Hematopoietic multipotent progenitor cell treated with erythropoietin and hydrocortisone succinate and interleukin-3 and kit ligand, for 4 days (in vitro differentiated cells): Measurements from ENCODE around the gene GZF1.

Source experiments
- DNase-seq: peaks from one replicate; pipeline ENCODE4 v3.0.0-alpha.2; 2015

The GZF1 gene

DNA sequence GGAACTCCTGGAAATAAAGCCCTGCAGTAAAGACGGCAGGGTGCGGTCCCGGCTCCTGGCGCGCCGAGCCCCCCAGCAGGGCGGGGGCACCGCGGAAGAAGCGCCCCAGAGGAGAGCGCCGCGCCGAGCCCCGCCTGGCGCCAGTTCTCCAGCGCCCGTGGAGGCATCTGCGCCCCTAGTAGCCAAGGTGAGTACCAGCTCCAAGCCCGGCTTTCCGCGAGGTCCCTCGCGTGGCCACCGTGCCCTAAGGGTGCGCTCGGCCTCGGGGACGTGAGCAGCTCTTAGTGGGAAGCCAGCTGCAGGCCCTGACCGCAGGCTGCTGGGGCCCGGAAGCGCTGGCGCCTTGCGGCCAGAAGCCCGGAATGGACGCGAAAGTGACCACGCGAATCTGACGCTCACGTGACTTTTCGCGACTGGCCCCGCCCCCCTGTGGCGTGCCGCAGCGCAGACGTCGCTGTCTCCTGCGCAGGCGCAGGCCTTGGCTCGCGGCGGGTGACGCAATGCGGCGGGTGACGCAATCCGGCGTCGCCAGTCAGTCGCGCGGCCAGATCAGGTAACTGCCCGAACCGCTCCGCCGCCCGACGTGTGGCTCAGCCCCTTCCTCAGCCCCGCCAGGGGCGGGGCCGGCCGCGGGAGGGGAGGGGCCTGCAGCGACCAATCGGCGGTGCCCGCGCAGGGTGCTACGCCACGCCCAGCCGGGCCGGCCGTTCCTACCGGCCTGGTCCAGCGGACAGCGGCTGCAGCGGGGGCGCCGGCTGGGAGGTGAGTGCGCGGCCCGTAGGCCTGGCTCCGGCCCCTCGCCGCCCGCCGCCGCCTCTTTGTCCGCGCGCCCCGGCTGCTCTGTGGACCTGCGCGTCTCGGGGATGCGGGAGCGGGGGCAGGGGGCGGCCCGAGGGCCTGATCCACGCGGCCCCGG lies at the start of gene GZF1:
GZF1 (plus strand) TSS at position 707 of the 916 bp plus-strand sequence. CDS start 2,202 bp downstream, outside the sequence.
- DNase-seq, result peak; percentile 99

DNA sequence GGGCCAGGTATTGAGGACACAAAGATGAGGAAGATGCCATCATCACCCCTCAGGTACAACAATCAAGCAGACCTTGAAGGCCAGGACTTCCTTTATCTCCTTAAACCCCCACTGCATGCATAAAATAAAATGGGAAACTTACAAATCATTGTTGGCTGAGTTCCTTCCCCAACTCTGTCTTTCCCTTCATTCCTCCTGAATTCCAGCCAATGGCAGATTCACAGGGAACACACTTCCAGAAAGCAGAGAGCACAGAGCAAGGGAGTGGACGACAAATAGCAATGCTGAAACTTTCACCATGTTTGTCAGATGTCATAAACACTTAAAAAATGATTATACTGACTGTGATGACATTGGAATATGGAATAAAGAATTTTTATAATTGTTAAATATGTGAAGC lies 48.7 kb upstream of the GZF1 start:
- no peak for DNase-seq

DNA sequence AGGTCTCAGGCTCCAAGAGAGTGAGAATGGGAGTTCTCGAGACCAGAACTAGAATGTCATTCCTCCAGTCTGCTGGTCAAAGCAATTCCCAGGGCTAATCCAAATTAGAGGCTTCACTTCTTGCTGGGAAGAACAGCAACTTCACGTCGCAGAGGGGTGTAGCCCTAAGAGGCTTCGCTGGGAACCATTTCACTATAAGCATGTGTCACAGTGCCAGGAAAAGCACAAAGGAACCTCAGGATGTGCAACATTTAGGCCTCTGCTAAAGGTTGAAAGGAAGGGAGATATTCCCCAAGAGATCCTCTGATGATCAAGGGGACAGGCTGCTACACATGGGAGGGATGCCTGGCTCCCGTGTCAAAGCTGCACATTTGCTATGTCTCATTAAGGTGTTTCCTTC lies 47.3 kb upstream of the GZF1 start:
- DNase-seq, result no peak

DNA sequence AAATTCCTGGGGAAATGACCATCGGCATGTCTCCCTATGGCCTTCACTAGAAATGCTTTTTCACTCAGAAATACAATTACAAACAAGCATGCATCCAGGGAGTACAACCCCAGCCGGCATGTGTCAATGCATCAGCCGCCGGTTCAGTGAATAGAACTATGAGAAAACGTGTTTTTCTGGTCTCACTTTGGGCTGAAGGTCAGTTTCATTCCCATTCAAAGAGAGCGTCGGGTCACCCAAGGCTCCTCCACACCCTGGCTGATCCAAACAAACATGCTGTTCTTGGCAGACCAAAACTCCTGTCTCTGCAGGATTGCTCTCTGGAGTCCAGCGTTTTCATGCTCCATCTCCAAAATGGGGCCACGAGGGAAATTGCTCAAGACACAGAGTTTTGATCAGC lies 46.9 kb upstream of the GZF1 start:
- no peak for DNase-seq

DNA sequence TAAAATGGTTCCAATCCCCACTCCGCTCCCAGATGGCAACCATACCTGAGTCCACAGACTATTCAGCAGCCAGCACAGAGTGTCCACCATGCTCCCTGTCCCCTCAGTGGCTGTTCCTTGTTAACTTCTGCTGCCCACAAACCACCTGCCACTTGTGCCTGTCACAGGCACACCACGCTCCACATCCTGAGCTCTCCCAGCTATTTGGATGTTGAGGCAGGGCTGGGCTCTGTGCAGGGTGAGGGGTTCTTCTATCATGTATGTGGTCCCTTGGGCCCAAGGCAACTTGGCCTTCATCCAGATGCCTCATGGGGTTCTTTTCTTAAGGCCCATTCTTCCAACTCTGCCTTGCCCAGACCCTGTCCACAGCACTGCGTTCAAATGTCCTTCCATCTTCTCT lies 45.4 kb upstream of the GZF1 start:
- DNase-seq, result no peak

DNA sequence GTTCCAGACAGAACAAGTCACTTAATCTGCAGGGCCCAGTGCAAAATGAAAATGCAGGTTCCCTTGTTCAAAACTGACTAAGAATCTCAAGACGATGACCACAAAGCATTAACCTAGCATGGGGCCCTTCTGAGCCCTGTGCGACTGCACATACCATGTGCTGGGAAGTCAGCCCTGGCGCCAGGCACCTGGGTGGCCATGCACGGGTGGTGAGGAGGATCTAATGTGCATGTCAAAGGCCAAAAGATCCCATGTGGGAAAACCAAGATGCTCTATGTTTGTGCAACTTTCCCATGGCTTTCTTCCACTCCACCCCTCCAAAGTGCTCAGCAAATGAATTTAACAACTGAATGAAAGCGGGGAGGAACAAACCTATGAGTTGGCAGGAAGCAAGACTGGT lies 44.9 kb upstream of the GZF1 start:
- DNase-seq, result no peak

DNA sequence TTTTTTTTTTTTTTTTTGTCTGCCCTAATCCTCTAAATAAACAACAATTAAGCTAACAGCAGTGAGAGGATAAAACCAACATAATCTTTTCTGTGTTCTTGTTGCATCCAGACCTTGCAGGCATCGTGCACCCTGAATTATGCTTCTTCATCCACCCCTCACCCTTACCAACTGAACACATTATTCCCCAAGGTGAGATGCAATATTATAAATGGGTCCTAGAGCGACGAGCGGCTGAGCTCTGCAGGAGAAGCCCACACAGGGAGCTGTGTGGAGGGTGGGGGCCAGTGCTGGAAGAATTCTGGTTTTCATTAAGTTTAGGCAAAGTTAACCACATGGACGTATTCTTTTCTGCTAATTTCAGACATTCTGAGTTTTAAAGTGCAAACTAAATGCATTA lies 43.6 kb upstream of the GZF1 start:
- no peak for DNase-seq

DNA sequence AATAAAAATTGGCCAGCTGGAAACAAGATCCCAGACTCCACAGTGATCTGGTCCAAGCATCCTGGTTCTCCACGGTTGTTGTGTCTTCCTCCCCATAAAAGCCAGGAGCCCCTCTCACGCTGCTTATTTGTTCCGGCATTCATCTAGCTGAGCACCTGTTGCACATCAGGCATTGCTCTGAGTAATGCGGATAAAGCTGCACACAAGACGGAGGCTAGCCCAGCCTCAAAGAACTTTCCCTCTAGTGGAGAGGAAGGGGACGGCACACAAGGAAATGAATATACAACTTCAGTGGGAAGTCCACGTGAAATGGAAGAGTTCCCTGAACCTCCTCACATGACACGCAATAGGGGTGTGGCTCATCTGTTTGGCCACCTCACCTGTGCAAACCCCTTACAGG lies 41.7 kb upstream of the GZF1 start:
- peak; percentile 37 for DNase-seq

DNA sequence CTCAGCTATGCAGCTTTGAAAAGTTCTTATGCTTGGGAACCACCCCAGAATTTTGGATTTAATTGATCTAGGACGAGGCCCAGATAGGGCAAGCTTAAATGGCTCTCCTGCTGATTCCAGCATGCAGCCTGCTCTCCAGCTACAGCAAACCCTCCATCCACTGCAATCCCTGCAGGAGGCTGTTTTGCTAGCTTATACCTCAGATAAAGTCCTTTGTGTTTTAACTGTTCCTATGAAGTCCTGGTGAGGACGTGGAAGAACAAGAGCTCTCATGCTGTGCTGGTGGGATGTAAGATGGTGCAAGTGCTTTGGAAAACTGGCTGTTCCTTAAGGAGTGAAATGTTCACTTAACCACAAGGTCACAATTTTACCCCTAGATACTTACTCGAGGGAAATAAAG lies 36.9 kb upstream of the GZF1 start:
- no peak for DNase-seq

DNA sequence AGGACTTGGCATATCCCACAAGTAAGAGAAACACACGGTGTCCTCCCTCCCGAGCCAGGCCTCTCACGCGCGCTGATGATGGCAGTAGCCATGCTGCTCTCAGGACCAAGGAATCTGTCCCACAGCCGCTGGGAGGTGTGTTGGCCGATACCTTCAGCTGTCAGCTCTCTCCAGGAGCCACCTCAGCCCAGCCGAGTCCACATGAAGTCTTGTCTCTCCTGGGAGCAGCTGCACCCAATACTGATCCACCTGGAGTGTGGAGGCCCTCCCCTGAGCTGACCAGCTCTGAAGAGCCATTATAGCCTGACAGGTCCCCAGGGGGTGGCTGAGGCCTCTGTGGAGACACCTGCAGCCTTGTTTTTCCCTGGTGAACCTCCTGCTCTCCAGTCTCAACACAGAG lies 35.2 kb upstream of the GZF1 start:
- no peak for DNase-seq

DNA sequence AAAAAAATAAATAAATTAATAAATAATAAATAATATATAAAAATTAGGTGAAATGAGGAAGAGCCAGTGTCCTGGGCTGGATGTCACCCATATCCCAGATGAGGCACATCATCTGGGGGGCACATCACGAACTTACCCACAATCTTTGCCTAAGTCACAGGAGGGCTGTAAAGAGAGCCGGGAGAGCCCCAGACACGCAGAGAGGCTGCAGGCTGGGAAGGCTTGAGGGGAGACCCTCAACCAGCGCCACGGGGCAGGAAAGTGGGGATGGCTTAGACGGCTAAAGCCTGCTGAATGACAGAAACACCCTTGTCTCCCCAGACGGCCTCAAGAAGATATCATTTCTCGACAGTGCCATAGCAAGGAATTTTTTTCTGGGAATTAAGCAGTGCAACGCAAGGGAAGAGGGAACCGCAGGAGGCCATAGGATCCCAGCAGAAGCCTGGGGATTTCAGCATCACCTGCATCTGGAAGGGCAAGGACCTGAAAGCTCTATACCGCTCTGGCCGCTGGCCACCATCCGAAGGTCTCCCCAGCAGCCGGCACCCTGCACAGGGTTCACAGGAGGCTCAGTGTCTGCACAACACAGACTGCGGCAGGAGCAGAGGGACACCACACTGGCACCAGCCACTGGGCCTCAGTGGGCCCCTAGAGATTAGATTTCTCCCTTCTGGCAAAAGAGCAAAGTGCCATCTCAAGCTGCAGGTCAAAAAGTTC lies 34.2 kb upstream of the GZF1 start:
- no peak for DNase-seq

DNA sequence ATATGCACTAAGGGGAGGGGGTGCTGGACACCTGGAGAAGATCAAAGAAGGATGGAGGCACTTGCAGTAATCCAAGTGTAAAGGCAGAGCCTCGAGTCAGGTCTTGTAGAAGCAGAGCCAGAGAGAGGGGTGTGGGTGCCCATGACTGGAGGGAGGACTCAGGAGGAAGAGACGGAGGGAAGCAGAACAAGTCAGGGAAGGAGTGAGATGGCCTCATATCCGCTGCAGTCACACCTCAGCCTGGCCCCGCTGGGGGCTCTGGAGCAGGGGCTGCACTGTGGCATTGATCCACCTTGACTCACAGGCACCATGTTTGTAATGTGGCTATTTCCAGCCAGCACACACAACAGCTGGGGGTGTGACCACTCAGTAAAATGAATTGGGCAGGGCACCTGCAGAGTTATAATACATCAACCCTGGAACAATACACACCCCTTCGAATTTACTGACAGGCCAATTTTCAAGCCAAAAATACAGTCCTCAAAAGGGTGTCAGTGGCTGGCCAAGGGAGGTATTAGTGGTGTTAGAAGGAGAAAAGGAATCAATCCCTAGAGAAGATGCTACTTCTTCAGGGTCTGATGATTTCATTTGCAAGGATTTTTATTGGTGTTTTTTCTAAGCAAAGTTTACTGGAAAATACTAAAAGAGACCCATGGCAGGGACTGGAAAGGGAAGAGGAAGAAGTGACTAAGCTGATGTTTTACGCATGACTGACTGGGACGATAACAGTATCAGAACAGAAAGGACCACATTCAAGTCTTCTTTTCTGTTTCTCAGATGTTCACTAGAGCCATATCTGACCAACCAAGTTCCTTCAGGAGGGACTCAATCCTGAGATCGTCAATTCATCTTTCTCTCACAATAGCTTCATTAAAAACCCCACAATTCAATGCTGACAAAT lies 30.3 kb upstream of the GZF1 start:
- no peak for DNase-seq

DNA sequence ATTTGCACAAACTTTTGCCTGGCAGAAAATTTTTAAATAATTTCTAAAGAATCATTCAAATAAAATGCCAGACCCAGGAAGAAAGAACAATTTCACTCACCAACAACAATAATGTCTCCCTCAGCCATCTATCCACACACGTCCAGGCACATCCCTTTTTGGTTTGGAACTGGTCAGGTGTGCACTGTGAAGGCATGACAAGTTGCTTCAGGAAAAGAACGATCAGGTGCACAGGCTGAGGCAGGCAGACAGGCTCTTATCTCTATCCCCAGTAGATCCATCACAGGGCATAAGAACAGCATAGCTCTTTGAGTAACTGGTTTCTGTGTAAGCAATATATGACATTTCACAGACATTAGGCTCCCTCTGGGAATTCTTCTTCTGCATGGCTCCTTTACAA lies 29.5 kb upstream of the GZF1 start:
- DNase-seq, result no peak

DNA sequence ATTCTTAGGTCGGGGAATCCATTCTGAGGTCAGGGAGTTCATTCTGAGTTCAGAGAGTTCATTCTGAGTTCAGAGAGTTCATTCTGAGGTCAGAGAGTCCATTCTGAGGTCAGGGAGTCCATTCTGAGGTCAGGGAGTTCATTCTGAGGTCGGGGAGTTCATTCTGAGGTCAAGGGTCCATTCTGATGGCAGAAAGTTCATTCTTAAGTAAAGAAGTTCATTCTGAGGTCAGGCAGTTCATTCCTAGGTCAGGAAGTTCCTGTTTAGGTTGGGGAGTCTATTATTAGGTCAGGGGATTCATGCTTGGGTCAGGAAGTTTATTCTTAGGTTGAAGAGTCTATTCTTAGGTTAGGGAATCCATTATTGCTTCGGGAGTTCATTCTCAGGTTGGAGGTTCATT lies 27.9 kb upstream of the GZF1 start:
- DNase-seq, result no peak

DNA sequence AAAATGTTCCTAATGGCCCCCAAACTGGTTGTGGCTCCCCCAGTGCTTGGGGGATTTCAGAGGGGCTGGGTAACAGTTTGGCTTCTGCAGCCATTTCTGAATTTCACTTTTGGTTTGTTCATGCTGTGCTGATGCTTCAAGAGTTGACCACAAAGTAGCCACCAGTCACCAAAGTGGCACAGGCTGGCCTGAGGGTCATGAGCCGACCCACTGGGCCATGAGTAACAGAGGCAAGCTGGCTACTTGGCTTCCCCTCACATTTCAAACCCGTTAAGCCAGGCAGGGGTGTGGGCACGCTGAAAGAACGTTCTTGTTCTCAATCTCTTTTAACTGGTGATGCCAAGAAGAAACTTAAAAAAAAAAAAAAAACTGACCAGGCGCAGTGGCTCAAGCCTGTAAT lies 26.5 kb upstream of the GZF1 start:
- DNase-seq, result no peak

DNA sequence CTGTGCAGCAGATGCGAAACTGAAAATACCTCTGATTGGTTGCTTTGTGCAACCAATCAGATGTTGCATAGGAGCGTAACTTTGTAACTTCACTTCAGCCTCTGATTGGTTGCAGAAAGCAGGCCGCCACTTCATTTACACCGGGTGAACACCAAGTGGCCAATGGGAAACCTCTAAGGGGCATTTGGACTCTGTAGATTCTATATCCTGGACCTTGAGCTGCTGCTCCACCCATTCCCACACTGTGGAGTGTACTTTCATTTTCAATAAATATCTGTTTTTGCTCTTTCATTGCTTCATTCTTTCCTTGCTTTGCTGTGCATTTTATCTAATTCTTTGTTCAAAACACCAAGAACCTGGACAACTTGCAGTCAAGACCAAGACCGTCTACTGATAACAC lies 25.5 kb upstream of the GZF1 start:
- no peak for DNase-seq

DNA sequence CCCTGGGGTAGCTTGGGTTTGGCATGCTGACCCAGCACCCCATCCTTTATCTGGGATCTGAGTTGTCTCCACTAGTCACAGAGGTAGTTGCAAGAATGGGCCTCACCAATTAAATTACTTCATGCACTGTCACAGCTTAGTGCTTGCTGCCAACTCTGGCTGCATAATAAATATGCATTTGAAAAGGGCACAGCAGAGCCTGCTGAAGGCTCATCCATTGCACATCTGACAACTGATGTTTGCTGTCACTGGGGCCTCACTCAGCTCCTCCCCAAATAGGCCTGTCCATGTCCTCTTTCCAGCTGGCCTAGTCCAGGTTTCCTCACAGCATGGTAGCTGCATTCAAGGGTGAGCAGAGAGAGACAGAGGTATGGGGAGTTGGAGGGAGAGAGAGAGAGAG lies 24.7 kb upstream of the GZF1 start:
- no peak for DNase-seq

DNA sequence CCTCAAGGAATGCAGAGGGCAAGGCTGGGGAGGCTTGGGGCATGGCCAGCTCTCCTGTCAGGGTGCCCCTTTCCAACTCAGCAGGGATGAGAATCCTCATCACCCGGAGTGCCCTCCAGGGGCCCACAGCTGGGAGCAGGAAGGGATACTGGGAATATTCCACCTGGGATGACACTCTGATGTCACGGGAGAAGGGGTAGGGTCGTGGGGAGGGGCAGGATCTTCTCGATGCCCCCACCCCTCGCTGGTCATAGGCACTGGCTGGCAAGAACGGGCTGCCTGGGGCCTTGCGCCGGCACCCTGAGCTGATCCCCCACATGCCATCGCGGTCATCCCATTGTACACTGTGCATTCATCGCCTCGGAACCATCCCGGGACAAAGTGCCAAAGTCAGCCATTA lies 22.0 kb upstream of the GZF1 start:
- DNase-seq, result no peak

DNA sequence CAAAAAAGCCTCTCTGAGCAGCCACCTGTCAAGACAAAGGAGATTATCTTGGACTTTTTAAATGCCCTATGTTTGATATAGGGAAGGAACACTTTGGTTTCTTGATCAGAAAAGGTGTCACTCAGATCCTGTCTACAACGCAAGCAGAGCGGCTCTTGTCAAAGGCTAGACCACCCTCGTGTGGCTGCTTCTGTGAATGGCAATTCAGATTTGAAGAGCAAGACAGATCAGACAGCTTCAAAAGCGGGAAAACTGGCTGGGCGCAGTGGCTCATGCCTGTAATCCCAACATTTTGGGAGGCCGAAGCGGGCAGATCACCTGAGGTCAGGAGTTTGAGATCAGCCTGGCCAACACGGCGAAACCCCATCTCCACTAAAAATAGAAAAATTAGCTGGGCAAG lies 21.5 kb upstream of the GZF1 start:
- DNase-seq, result peak; percentile 80

DNA sequence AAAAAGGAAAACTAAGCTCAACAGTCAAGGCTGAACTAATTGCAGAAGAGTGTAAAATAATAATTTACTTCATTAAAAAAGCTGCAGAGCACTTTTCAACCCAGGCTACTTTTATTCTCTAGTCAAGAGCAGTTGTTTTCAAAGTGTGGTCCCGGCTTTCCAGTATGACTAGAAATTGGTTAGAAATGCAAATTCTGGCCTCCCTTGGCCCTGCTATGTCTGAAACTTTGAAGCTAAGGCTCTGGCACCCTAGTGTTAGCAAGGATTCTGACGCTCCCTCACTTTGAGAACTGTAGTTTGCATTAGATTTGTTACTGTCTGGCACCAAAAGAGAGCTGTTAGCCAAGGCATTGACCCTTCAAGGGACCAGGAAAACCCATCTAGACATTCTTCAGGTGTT lies 20.9 kb upstream of the GZF1 start:
- no peak for DNase-seq

DNA sequence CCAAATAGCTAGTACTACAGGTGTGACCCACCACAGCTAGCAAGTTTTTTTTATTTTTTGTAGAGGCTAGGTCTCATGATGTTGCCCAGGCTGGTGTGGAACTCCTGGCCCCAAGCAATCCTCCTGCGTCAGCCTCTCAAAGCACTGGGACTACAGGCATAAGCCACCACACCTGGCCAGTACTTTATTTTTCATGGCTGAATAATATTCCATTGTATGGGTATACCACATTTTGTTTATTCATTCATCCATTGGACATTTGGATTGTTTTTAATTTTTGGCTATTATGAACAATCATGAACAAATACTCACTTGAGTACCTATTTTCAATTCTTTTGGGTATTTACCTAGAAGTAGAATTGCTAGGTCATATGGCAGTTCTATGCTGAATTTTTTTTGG lies 18.4 kb upstream of the GZF1 start:
- no peak for DNase-seq

DNA sequence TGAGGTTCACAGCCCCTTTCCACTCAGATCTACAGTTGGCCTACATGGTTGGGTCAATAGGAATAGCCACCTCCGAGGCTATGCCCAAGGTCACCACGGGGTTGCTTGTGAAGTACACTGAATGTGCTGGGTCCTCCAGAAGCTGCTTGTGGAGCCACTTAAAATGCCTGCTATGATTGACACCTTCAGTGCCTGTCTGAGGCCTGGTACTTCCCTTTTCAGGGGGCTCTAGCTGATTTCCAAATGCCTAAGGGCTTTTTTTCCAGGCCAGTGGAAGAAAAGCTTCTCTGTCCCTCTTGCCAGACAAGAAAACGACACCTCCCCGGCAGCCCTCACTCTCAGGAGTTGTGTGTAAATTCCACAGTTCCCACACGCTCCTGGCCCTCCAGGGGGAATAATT lies 17.6 kb upstream of the GZF1 start:
- DNase-seq, result peak; percentile 37

DNA sequence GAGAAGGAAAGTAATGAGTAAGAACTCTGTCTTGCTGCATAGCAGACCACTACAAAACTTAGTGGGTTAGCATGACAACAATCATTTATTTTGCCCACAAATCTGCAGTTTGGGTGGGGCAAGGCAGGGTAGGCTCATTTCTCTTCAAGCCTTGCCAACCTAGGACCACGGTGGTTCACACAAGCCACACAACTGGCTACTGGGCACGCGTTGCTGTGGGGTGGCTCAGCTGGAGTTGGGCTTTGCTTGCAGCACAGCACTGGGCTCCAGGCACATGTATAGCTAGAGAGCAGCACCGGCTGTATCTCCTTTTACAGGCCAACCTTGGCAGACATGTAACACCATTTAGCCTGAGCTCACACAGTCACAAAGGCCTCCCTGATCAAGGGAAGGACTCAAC lies 16.0 kb upstream of the GZF1 start:
- DNase-seq, result peak; percentile 44
